Endothelial cell of umbilical vein (primary cell): Measurements from ENCODE around the gene PMVK. TPM values are rescaled to one million over a fixed set of nuclear protein-coding genes. Genes with fewer than 3 reads are reported as not detected.

Experiments
- BruUV-seq: library from RNA; stranded (reverse); fragments of 400-500 nt; replicated peaks from 2 replicates; lab custom pipeline; 2021; lab: Mats Ljungman, UMichigan
- CTCF ChIA-PET: fragments of 300-600, 350-600 bp; sonication (Branson Sonifier 250); formaldehyde crosslinking; loops from one replicate; lab custom pipeline; 2021; ENCODE audit warnings: antibody characterized with exemption, inconsistent platforms; lab: Charles Lee
- POLR2A ChIA-PET: fragments of 300-600, 350-600 bp; sonication (Branson Sonifier 250); formaldehyde crosslinking; loops from one replicate; lab custom pipeline; 2021; ENCODE audit warnings: antibody characterized with exemption, inconsistent platforms; lab: Charles Lee
- DNase-seq: peaks from one replicate; pipeline ENCODE4 v3.0.0-alpha.2; 2011; ENCODE audit warnings: low read depth, low spot score
- FAIRE-seq: peaks from 2 replicates; lab custom pipeline; 2011; peaks lifted over from hg19 to GRCh38; lab: Jason Lieb, UNC
- H2AFZ ChIP-seq: 2 replicates; pipeline ENCODE4 v1.6.0; 2012; ENCODE audit warnings: low read depth, low read length, control low read depth, inconsistent platforms
- H3K27ac ChIP-seq: 2 replicates; pipeline ENCODE4 v1.5.1; 2011; ENCODE audit warnings: low read depth, mild to moderate bottlenecking, control low read depth, low read length, moderate library complexity; ENCODE audit not compliant: insufficient read depth
- H3K27me3 ChIP-seq, 2 experiments: 2 replicates each; pipeline versions ENCODE4 v1.6.0 to v1.6.1; 2011; ENCODE audit warnings: low read length in 2 of 2, mixed read lengths in 1 of 2; ENCODE audit not compliant: control insufficient read depth in 2 of 2, insufficient read depth in 2 of 2
- H3K36me3 ChIP-seq, 2 experiments: 2 replicates in 1 of 2; 3 replicates in 1 of 2; pipeline ENCODE4 v1.5.1; 2011; ENCODE audit warnings: low read length in 2 of 2, mild to moderate bottlenecking in 1 of 2, moderate library complexity in 1 of 2; ENCODE audit not compliant: control insufficient read depth in 2 of 2, insufficient read depth in 2 of 2; ENCODE audit errors: extremely low read depth in 1 of 2
- H3K4me1 ChIP-seq: 3 replicates; pipeline ENCODE4 v1.5.1; 2011; ENCODE audit warnings: mild to moderate bottlenecking, low read length; ENCODE audit not compliant: control insufficient read depth, insufficient read depth; ENCODE audit errors: extremely low read depth
- H3K4me2 ChIP-seq: 2 replicates; pipeline ENCODE4 v1.6.1; 2011; ENCODE audit warnings: low read length, control low read depth, mixed read lengths; ENCODE audit not compliant: insufficient read depth
- H3K4me3 ChIP-seq, 3 experiments: fragments of 200-600 bp in 1 of 3; sonication (generic), shearing (Covaris generic) in 1 of 3; replicated peaks in 1 of 3; 2 replicates each; pipeline ENCODE4 v1.5.1; 2011 to 2016; ENCODE audit warnings: control low read depth in 3 of 3, low read length in 3 of 3, mild to moderate bottlenecking in 2 of 3, inconsistent platforms in 1 of 3, low read depth in 1 of 3, moderate library complexity in 1 of 3; ENCODE audit not compliant: insufficient read depth in 1 of 3
- H3K79me2 ChIP-seq: 2 replicates; pipeline ENCODE4 v1.6.0; 2012; ENCODE audit warnings: low read length, inconsistent platforms; ENCODE audit not compliant: control insufficient read depth, insufficient read depth
- H3K9ac ChIP-seq: replicated peaks from 2 replicates; pipeline ENCODE3; 2011; ENCODE audit warnings: low read length, control low read depth; ENCODE audit not compliant: insufficient read depth; ENCODE audit errors: extremely low read depth
- H3K9me1 ChIP-seq: replicated peaks from 3 replicates; pipeline ENCODE4 v1.6.0; 2011; ENCODE audit warnings: mild to moderate bottlenecking, low read length; ENCODE audit not compliant: control insufficient read depth, insufficient read depth; ENCODE audit errors: extremely low read depth
- H3K9me3 ChIP-seq: replicated peaks from 2 replicates; pipeline ENCODE4 v1.5.1; 2012; ENCODE audit warnings: low read length, inconsistent platforms; ENCODE audit not compliant: control insufficient read depth, insufficient read depth
- H4K20me1 ChIP-seq: replicated peaks from 2 replicates; pipeline ENCODE3; 2011; ENCODE audit warnings: mild to moderate bottlenecking, low read length; ENCODE audit not compliant: control insufficient read depth, insufficient read depth; ENCODE audit errors: extremely low read depth
- FOS ChIP-seq: IDR thresholded peaks from 2 replicates; pipeline ENCODE4 v1.6.1; 2011; ENCODE audit warnings: mild to moderate bottlenecking, low read length, moderate library complexity, borderline replicate concordance; ENCODE audit not compliant: insufficient read depth
- dilution Hi-C: fragments of 300-500 bp; cut with MboI; formaldehyde crosslinking; loops from one replicate; pipeline ENCODE4 v1.15.0; 2019; ENCODE audit warnings: low sequenced_read_pairs; ENCODE audit not compliant: extremely low pct_ligation_motif_present
- intact Hi-C: fragments of 100-400 bp; cut with micrococcal nuclease; formaldehyde crosslinking; loops from one replicate; pipeline ENCODE4 v1.10.0; 2022
- polyA plus RNA-seq, 4 experiments: library from polyadenylated mRNA; depleted of rRNA in 3 of 4; stranded (reverse) in 3 of 4; unstranded in 1 of 4; fragments of >200 nt; gene quantifications; 2 replicates each; pipeline versions ENCODE4 v1.2.1 to v1.2.3, GENCODE V29; 2011 to 2012; ENCODE audit warnings: missing spikeins in 1 of 4
- total RNA-seq: library from RNA; stranded (reverse); gene quantifications from 2 replicates; pipeline ENCODE4 v1.2.3, GENCODE V29; 2021
- TF ChIP-seq, protein P1 (sequence below), 2 donors: IDR thresholded peaks; 1 replicate in 1 of 2; 2 replicates in 1 of 2; pipeline ENCODE4 v1.5.1; 2011; ENCODE audit warnings: low read length in 2 of 2, mild to moderate bottlenecking in 2 of 2, moderate library complexity in 2 of 2, control low read depth in 1 of 2, inconsistent platforms in 1 of 2, low read depth in 1 of 2; ENCODE audit not compliant: insufficient read depth in 1 of 2; ENCODE audit errors: extremely low read depth in 1 of 2

Gene PMVK
- total and polyA plus RNA-seq, 2 donors (not counting 3 experiments of a cell fraction or from before 2014, with no cell fraction given), result 22.6 to 32.7 TPM

DNA sequence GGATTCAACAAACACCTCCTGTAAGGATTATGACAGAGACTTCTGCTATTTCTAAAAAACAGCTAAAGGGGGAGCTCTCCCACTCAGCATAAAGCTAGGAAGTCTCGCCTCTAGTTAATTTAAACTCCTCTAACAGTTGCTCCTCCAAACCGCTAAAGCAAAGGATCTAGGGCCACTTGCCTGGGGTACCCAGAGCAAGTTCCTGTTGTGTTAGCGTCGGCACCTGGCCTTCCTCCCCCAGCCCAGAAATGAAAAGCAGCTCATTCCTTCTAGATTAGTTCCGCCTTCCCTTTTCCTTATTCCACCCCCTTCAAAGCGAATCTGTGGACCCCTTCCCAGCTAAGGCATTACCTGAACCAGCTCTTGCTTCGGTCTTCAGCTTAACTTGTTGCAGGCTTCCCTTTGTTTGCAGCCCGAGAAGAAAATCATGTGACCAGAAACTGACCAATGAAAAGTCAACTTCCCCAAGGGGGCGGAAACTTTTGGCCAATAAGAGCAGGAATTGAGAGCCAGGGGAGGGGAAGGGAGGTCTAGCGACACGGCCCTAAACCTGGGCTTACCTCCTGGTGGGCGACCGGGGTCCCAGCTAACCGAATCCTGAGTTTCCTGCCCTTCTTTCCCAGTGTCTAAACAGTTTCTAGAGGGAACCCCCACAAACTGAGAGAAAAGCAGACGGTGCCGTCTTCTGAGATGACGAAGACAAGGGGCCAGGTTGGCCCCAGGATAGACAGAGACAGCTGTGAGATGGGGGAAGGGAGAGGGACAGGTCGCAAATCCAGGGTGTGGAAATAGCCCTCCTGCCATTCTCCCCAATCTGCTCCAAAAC is 19.4 kb upstream of the PMVK start, which contains the start of gene PBXIP1:
TSS of gene PBXIP1 (minus strand) at position 382 of the 826 bp plus-strand sequence. CDS start 2,378 bp downstream, outside the sequence.
- FAIRE-seq, result peak; percentile 98

More for the DNA sequence above, 19.4 kb upstream of the PMVK start, which contains the start of gene PBXIP1:
- no peaks in the 10 kb centered on the region for H4K20me1 ChIP-seq
- BruUV-seq, result no TSS peak
- intact Hi-C loops, result loop anchor here (1.0 to 2.0 kb wide), 5 partner anchors 17 to 397 kb away; partner anchors contain the start of genes PMVK and ZBTB7B
- CTCF ChIA-PET, result interaction anchor here (0.8 to 2.6 kb wide), 20 partner anchors 14 to 396 kb away, joined by 3 to 37 read pairs (median 6); partner anchors contain the start of genes ADAM15, FLAD1, LENEP and PMVK
- no peaks in the 10 kb centered on the region for H3K9me1 ChIP-seq
- H3K9me3 ChIP-seq, result no peaks in the 10 kb centered on the region
- TF ChIP-seq, protein P1, sequence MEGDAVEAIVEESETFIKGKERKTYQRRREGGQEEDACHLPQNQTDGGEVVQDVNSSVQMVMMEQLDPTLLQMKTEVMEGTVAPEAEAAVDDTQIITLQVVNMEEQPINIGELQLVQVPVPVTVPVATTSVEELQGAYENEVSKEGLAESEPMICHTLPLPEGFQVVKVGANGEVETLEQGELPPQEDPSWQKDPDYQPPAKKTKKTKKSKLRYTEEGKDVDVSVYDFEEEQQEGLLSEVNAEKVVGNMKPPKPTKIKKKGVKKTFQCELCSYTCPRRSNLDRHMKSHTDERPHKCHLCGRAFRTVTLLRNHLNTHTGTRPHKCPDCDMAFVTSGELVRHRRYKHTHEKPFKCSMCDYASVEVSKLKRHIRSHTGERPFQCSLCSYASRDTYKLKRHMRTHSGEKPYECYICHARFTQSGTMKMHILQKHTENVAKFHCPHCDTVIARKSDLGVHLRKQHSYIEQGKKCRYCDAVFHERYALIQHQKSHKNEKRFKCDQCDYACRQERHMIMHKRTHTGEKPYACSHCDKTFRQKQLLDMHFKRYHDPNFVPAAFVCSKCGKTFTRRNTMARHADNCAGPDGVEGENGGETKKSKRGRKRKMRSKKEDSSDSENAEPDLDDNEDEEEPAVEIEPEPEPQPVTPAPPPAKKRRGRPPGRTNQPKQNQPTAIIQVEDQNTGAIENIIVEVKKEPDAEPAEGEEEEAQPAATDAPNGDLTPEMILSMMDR (IDR thresholded peaks at IDR 0.05; ENCODE audit: extremely low read depth in 1 of 2, insufficient read depth in 1 of 2, low read depth in 1 of 2, low read length in 2 of 2), result peak; percentile 12 to 33
- no peak for TF ChIP-seq FOS
- peak within 1 kb of the TSS; percentile 19 to 76 (median 57) for H3K4me3 ChIP-seq
- DNase-seq, result peak; percentile 98
- dilution Hi-C loops, result no loop called here
- H3K27ac ChIP-seq, result peak within 1 kb of the TSS; percentile 69
- peaks cover 26% of the 10 kb centered on the region for H3K4me1 ChIP-seq
- POLR2A ChIA-PET, result interaction anchor here (0.5 to 1.4 kb wide), 6 partner anchors 9 to 43 kb away, joined by 3 to 5 read pairs (median 4); partner anchors contain the start of gene PMVK
- peaks cover 6% of the 10 kb centered on the region for H3K79me2 ChIP-seq
- H3K27me3 ChIP-seq, result no peaks in the 10 kb centered on the region
- H2AFZ ChIP-seq, result peak within 1 kb of the TSS; percentile 80
- peak within 1 kb of the TSS; percentile 83 for H3K4me2 ChIP-seq
- H3K9ac ChIP-seq, result peak within 1 kb of the TSS; percentile 92
- H3K36me3 ChIP-seq, result peaks cover 0 to 14% of the 10 kb centered on the region in 2 experiments
